Stimulated activated CD8-positive, alpha-beta memory T cell treated with anti-CD3 and anti-CD28 coated beads, Interleukin-12 subunit alpha, Interleukin-12 subunit beta, amount 100 ng/mL, for 24 hours (primary cell): ENCODE results near the gene KIT.

Experiments
- DNase-seq: peaks from one replicate; pipeline ENCODE4 v3.0.0-alpha.2; 2020; ENCODE audit errors: extremely low read depth

The KIT gene

GRCh38 chr4:54660591-54660990, 2.8 kb downstream of the KIT start:
- DNase-seq, result no peak

GRCh38 chr4:54661169-54661568, 3.4 kb downstream of the KIT start:
- DNase-seq, result no peak

DNA sequence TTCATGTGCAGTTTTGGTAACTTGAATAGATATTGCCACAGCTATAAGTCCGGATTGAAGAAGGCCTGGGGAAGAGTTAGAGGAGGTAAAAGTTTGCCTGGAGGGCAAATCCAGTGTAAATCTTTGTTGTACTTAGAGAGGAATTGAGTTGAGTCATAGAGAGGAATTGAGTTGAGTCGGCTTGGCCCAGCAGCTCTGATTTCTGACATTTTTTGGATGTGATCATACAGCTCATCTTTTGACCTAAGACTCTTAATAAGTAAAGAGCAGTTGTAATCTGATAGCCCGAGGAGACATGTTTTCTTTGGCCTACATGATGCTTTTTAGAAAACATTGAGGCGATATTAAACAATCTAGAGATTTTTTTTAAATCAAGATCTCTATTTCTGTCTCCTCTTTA, 3.9 kb downstream of the KIT start:
- no peak for DNase-seq

DNA sequence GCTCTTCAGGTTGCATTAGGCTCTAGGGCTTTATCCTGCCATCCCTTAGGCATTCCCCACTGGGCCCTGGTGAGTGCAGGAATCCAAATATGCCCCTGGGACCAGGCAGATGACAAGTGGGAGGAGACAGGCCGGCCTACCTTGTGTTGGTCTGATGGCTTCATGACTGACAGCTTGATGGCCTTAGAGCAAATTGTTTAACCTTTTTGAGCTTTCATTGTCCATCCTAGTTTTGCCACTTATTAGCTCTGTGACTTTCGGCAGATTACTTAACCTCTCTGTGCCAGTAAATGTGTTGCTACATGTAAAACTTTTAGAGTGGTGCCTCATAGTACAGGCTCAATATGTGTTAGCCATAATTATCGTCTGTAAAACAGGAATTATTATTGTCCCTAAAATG, 4.4 kb downstream of the KIT start:
- DNase-seq, result no peak

GRCh38 chr4:54662901-54663585, 5.3 kb downstream of the KIT start:
- DNase-seq, result no peak

DNA sequence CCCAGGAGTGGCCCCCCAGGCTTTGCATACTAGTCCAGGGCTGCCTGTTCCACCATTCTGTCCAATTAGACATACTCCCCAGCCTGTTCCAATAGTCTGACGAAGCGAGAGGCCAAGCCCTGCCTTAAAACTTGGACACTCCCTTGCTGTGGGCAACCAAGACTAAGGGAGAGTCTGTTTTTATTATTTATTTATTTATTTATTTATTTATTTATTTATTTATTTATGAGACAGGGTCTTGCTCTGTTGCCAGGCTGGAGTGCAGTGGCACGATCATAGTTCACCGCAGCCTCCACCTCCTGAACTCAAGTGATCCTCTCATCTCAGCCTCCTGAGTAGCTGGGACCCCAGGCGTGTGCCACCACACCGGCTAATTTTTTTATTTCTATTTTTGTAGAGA, 6.6 kb downstream of the KIT start:
- DNase-seq, result no peak

- no peak for DNase-seq
Observed at GRCh38 chr4:54668014-54668611, 10.4 kb downstream of the KIT start.

GRCh38 chr4:54669831-54670230, 12.1 kb downstream of the KIT start:
- no peak for DNase-seq

DNA sequence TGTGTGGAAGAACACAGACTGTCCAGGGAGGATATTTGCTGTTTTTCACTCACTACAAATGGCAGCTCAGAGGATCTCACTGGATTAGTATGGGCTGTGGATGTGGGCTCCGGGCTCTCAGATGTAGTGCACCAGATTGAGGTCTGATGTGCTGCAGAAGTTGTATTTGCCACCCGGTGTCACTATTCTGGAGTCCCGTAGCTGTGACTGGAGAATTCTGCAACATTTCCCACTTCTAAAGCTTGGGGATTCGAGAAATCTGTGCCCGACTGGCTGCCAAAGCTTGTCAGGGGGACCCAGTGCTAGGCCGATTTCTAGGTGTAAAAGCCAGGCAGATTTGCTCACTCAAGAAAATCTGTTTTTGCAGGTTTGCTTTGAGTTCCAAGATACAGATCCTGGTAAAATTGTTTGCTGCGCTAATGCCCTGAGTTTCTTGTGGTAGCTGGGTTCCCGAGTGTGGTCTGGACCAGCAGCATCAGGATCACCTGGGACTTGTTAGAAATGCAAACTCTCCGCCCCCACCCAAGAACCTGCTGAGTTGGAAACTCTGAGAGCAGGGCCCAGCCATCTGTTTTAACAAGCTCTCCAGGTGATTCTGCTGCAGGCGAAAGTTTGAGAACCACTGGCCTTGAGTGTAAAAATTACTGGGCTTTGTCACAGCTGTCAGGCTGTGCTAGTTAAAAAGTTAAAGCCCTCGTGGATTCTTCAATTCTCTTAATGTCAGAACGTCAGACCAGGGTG, 18.1 kb downstream of the KIT start:
- DNase-seq, result no peak

DNA sequence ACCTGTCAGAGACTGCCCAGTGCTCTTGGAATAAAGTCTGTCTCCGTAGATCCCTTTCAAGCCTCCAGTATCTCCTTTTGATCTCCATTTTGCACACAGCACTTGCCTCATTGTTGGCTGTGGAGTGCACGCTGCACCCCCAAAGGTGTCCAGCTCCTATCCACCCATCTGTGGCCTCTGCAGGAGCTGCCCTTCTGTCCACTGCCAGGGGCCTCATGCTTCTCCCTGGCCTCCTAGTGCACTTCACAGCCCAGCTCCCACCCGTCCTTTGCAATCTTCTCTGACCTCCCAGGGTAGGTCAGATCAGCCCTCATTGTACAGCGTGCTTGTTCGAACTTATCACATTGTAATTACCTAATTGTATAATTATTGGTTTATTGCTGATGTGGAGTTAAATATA, 18.9 kb downstream of the KIT start:
- DNase-seq, result no peak

DNA sequence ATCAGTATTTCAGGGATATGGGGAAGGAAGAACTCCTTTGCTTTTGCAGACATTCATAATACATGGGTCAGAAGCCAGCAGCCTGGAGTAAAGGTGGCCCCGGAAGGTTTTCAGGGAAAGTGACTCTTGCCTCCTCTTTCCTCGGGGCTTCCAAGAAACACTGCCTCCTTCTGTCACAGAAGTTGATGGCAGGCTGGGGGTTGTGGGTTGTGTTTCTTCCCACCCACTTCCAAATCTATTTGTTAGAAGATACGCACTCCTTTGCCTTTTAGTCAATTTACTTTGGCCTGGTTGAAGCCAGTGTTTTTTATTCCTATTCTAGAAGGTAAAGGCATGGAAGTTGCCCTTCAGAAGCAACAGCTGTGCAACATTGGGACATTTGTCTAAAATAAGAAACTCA, 19.7 kb downstream of the KIT start:
- DNase-seq, result no peak

DNA sequence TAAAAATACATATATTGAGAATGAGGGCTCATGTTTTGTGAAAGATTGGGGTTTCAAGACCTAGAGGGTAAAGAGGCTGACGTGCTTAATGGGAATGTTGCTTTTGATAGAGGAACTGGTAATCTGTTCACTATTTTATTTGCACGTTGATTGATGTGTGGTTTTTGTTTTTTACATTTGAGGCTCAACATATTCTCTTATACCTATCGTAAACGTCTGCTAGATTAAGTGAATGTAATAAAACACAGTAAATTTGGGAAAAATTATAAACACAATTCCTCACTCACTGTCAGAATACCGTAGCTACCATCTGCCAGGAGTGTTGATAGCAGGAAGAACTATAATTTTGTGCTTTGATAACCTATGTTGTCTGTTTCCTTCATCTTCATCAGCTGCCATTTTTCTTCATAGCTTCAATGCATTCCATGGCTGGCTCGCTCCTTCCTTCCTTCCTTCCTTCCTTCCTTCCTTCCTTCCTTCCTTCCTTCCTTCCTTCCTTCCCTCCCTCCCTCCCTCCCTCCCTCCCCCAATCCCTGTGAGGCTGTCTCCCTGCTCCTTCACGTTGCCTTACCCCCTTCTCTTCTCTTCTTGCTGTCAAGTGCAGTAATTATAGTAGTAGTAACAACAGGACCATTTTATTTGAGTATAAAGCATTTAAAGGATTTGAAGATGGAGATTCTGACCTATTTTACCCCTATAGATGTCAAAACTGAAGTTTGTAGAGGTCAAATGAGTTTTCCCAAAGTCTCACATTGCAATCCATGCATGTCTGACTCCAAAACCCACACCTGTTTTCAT, 20.3 kb downstream of the KIT start:
- no peak for DNase-seq

GRCh38 chr4:54678826-54679225, 21.1 kb downstream of the KIT start:
- DNase-seq, result no peak

DNA sequence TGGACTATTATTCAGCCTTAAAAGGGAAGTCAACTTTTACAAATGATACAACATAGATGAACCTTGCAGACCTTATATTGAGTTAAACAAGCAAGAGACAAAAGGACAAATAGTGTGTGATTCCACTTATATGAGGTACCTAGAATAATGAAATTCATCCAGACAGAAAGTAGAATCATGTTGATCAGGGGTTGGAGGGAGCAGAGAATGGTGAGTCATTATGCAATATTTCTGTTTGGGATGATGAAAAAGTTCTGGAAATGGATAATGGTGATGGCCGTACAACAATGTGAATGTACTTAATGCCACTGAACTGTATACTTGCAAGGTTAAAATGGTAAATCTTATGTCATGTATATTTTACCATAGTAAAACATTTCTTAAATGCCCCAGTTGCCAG, 22.1 kb downstream of the KIT start:
- DNase-seq, result no peak

- DNase-seq, result no peak
Observed at GRCh38 chr4:54683616-54684346, 26.0 kb downstream of the KIT start.

DNA sequence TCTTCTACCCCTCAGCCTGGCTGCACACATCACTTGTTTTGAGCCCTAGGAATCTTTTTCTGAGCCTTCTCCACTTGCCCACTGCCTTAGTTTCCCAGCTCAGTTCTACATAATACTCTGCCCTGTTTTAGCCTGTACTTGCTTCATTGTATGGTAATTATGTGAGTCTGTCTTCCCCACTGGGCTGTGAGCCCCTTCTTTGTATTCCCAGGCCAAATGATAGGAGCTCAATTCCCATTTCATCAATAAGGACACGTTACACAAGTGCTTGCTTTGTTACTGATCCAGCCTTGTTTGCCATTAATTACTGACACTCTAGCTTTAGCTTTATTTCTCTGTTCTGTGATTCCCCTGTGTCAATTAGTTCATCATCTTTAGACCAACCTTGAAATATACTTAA, 28.1 kb downstream of the KIT start:
- no peak for DNase-seq

GRCh38 chr4:54687887-54688841, 30.4 kb downstream of the KIT start:
- no peak for DNase-seq

- DNase-seq, result no peak
Observed at GRCh38 chr4:54695337-54695736, 37.6 kb downstream of the KIT start.

DNA sequence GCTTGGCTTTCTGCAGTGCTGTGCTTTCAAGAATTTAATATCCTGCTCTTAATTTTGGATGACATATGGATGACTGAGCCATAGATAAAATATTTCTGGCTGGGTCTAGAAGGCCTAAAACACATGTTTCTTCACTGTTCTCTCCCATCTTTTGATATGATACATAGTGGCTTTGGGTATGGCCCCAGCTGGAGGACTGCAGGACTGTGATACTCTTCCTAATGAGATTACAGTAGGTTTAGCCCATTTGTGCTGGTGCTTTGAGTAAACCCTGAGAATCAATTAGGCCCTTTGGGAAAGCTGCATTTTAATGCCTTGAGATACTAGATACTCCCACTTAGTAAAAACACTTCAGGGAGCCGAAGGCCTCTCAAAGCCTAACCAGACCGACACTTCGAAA, 38.0 kb downstream of the KIT start:
- no peak for DNase-seq

- DNase-seq, result no peak
Observed at GRCh38 chr4:54696649-54697048, 38.9 kb downstream of the KIT start.

DNA sequence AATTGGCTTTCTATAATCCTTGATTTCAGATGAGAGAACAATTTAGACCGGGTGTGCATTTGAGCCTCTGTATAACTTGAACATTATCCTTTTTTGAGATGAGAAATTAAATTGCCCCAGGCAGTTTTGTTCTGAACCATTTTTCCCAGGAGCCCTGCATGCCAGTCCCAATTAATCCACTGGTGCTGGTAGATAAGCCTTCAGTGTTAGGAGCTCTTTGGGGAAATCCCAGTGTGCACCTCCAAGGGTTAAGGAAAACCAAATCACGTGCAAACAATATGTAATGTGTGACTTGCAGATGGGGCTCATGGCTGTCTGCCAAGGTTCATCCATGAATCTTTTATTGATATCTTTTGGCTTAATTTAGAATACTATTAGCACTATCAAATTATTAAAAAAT, 43.2 kb downstream of the KIT start:
- DNase-seq, result no peak
